ENCODE measurements around the gene SCAMP2.

GRCh38 chr15:74844319-74845207 lies 28.6 kb downstream of the SCAMP2 start:
- no peak for TF ChIP-seq GABPA (IDR thresholded peaks at IDR 0.05; ENCODE audit: low read depth)
- TF ChIP-seq CTCF (IDR thresholded peaks at IDR 0.05 in 2 of 3, conservative IDR thresholded peaks at IDR 0.05 in 1 of 3; ENCODE audit: control insufficient read depth in 2 of 3, extremely low read depth in 1 of 3, insufficient read depth in 1 of 3, low read depth in 3 of 3, low read length in 3 of 3): no peak
- TF ChIP-seq ZBTB4 (CRISPR knock-in tag; IDR thresholded peaks at IDR 0.05): no peak
- no peak for TF ChIP-seq BACH1 (IDR thresholded peaks at IDR 0.05; ENCODE audit: borderline replicate concordance)
- TF ChIP-seq MXI1 (IDR thresholded peaks at IDR 0.05; ENCODE audit: low read depth, low read length): no peak
- no peak for TF ChIP-seq CUX1 (IDR thresholded peaks at IDR 0.05; ENCODE audit: insufficient replicate concordance, low read depth, low read length)
- TF ChIP-seq EED (IDR thresholded peaks at IDR 0.05; ENCODE audit: low read depth): no peak
- TF ChIP-seq NFIC (IDR thresholded peaks at IDR 0.05; ENCODE audit: low read depth, low read length): no peak
- TF ChIP-seq REST (IDR thresholded peaks at IDR 0.05; ENCODE audit: low read depth, low read length): no peak
- TF ChIP-seq HDAC6 (IDR thresholded peaks at IDR 0.05; ENCODE audit: unreplicated experiment): no peak
- TF ChIP-seq GATAD2B (conservative IDR thresholded peaks at IDR 0.05; ENCODE audit: low read depth): no peak
- TF ChIP-seq TARDBP (IDR thresholded peaks at IDR 0.05; ENCODE audit: borderline replicate concordance): no peak
- no peak for TF ChIP-seq IRF3 (IDR thresholded peaks at IDR 0.05)
- no peak for TF ChIP-seq CREB1 (IDR thresholded peaks at IDR 0.05; ENCODE audit: low read depth)
